ENCODE measurements around the gene ANKRD55. TPM values are rescaled to one million over a fixed set of nuclear protein-coding genes. Genes with fewer than 3 reads are reported as not detected.
"Not testable (repeated sequence)": the region's sequence is repeated elsewhere in the genome, so short reads cannot be mapped to it uniquely, and the experiment has no call there.

The ANKRD55 gene
- total and polyA plus RNA-seq, 7 donors = 1.8 to 1.9 TPM; not detected in 5

DNA sequence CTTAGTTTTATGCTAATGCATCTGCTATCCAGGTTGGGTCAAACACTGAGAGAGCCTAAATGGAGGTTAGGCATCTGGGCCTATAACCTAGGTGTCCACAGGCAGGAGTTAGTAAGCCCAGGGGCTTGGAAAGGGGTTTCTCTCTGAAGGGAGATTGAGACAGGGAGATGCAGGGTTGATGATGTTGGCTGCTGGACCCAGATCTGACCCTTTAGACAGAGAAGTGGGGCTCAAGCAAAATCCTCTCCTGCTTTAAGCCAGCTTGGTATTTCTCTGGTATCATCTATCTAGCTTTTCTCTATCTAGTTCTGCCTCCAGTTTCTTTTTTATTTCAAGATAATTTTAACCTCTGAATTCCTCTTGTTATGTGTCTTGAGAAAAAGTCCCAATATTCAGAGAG, 18.3 kb upstream of the ANKRD55 start:
- no peaks in the 10 kb centered on the region for H3K9me3 ChIP-seq
- H3K27ac ChIP-seq = no peak overlapping the region
- no peaks in the 10 kb centered on the region for H3K27me3 ChIP-seq
- DNase-seq = no peak
- no peaks in the 10 kb centered on the region for H3K4me1 ChIP-seq
- no peaks in the 10 kb centered on the region for H3K36me3 ChIP-seq
- intact Hi-C loops (cut with DNase I) = no loop called here
- TF ChIP-seq EP300 (IDR thresholded peaks at IDR 0.05) (no peak), POLR2AphosphoS5 (IDR thresholded peaks at IDR 0.05) (no peak), POLR2A (IDR thresholded peaks at IDR 0.05) (no peak)
- TF ChIP-seq, protein P1, sequence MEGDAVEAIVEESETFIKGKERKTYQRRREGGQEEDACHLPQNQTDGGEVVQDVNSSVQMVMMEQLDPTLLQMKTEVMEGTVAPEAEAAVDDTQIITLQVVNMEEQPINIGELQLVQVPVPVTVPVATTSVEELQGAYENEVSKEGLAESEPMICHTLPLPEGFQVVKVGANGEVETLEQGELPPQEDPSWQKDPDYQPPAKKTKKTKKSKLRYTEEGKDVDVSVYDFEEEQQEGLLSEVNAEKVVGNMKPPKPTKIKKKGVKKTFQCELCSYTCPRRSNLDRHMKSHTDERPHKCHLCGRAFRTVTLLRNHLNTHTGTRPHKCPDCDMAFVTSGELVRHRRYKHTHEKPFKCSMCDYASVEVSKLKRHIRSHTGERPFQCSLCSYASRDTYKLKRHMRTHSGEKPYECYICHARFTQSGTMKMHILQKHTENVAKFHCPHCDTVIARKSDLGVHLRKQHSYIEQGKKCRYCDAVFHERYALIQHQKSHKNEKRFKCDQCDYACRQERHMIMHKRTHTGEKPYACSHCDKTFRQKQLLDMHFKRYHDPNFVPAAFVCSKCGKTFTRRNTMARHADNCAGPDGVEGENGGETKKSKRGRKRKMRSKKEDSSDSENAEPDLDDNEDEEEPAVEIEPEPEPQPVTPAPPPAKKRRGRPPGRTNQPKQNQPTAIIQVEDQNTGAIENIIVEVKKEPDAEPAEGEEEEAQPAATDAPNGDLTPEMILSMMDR (IDR thresholded peaks at IDR 0.05) = no peak
- no peak overlapping the region for H3K4me3 ChIP-seq

DNA sequence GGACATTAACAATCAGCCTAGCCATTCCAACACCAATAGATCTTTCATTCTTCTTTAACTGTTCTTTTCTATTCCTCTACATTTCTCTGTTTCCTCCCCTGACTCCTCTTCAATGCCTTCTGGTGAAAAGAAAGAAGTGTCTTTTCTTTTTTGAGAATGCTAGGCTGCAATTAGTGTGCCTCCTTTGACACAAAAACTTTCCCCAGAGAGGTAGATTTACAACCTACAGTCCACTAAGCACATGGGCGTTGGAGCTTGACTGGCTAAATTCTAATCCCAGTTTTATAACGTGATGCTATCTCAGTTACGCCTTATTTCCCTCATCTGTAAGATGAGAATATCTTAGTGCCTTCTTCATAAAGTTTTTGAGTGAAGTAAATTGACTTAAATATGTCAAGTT, 16.9 kb upstream of the ANKRD55 start:
- Histone ChIP-seq H3K27ac (no peak overlapping the region), H3K27me3 (no peaks in the 10 kb centered on the region), H3K4me1 (no peaks in the 10 kb centered on the region), H3K36me3 (no peaks in the 10 kb centered on the region), H3K9me3 (no peaks in the 10 kb centered on the region), H3K4me3 (no peak overlapping the region)
- intact Hi-C loops (cut with DNase I) = no loop called here
- no peak for DNase-seq
- no peak for TF ChIP-seq POLR2AphosphoS5 (IDR thresholded peaks at IDR 0.05)
- TF ChIP-seq, protein P1 (IDR thresholded peaks at IDR 0.05) = no peak
- no peak for TF ChIP-seq EP300 (IDR thresholded peaks at IDR 0.05)
- TF ChIP-seq POLR2A (IDR thresholded peaks at IDR 0.05) = no peak
- WGBS, 2 donors = 63 to 79% methylated on average over 3 of the region's 3 CpGs

DNA sequence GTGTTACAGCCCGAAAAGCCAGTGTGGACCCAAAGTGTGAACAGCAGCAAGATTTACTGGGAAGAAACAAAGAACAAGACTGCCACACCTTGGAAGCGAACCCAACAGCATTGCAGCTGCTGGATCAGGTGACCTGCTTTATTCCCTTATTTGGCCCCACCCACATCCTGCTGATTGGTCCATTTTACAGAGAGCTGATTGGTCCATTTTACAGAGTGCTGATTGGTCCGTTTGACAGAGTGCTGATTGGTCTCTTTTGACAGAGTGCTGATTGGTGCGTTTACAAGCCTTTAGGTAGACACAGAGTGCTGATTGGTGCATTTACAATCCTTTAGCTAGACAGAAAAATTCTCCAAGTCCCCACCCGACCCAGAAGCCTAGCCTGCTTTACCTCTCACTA, 16.0 kb upstream of the ANKRD55 start:
- WGBS, 2 donors = 73 to 93% methylated on average over 5 of the region's 5 CpGs
- intact Hi-C loops (cut with DNase I) = not testable (repeated sequence)

DNA sequence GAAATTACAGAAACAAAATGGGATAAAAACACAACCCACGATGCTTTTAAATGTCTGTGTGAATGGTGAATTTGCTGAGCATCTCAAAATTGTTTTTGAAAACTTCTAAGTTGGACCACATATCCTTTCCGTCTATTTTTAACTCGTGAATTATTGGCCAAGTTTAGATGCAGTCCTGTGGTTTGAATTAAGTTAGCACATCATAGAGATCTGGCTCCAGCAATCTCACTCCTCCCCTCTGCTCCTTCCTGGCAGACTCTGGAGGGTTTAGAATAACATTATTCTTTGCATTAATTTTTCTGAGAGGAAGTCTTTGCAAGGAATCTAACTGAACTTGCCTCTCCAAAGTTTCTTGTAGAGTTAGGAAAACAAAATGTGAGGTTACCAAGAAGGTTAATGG, 14.5 kb upstream of the ANKRD55 start:
- H3K27ac ChIP-seq = no peak overlapping the region
- DNase-seq = no peak

More for the DNA sequence above, 16.0 kb upstream of the ANKRD55 start:
- H3K9me3 ChIP-seq, H3K4me1 ChIP-seq, H3K27ac ChIP-seq, H3K36me3 ChIP-seq, DNase-seq, H3K4me3 ChIP-seq, H3K27me3 ChIP-seq: not testable (repeated sequence)

DNA sequence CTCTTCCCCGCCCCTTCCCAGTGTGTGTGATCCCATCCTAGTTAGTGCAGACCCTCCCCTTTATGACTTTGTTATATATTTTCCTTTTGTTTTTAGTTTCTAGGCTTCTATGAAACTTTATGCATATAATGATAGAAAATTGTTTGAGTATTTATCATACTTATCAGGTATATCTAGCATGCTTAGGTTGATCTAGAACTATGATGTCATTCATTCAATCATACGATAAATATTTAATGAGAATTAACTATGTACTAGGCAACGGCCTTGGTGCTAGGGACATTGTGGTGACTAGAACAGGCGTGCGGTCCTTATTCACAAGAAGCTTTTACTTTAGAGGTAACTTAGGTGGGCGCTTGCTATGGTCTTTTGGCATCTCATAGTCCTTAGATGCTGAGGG, 13.6 kb upstream of the ANKRD55 start:
- Histone ChIP-seq H3K27me3 (no peaks in the 10 kb centered on the region), H3K4me3 (no peak overlapping the region), H3K9me3 (no peaks in the 10 kb centered on the region), H3K36me3 (no peaks in the 10 kb centered on the region), H3K4me1 (no peaks in the 10 kb centered on the region), H3K27ac (no peak overlapping the region)
- DNase-seq = no peak
- intact Hi-C loops (cut with DNase I) = no loop called here
- no peak for TF ChIP-seq POLR2AphosphoS5 (IDR thresholded peaks at IDR 0.05)
- no peak for TF ChIP-seq POLR2A (IDR thresholded peaks at IDR 0.05)
- TF ChIP-seq EP300 (IDR thresholded peaks at IDR 0.05) = no peak
- TF ChIP-seq, protein P1 (IDR thresholded peaks at IDR 0.05) = no peak
- 96 to 97% methylated on average over 6 of the region's 6 CpGs for WGBS, 2 donors

More for the DNA sequence above, 14.5 kb upstream of the ANKRD55 start:
- TF ChIP-seq POLR2A (IDR thresholded peaks at IDR 0.05) (no peak), POLR2AphosphoS5 (IDR thresholded peaks at IDR 0.05) (no peak), EP300 (IDR thresholded peaks at IDR 0.05) (no peak)
- TF ChIP-seq, protein P1 (IDR thresholded peaks at IDR 0.05) = no peak
- Histone ChIP-seq H3K27me3 (no peaks in the 10 kb centered on the region), H3K4me1 (no peaks in the 10 kb centered on the region), H3K36me3 (no peaks in the 10 kb centered on the region), H3K9me3 (no peaks in the 10 kb centered on the region), H3K4me3 (no peak overlapping the region)
- WGBS, 2 donors = 50 to 78% methylated on average over 3 of the region's 3 CpGs
- intact Hi-C loops (cut with DNase I) = no loop called here

Data from sigmoid colon (tissue), 7 donors.